ENCODE results near the gene PCIF1. TPM values are rescaled to one million over a fixed set of nuclear protein-coding genes. Genes with fewer than 3 reads are reported as not detected.

The PCIF1 gene
- total RNA-seq, 4 donors from 2014 or later = 10.4 to 36.8 (median 16.4) TPM

GRCh38 chr20:45934046-45934585 lies 367 bp upstream of the PCIF1 start:
- no peak for DNase-seq

DNA sequence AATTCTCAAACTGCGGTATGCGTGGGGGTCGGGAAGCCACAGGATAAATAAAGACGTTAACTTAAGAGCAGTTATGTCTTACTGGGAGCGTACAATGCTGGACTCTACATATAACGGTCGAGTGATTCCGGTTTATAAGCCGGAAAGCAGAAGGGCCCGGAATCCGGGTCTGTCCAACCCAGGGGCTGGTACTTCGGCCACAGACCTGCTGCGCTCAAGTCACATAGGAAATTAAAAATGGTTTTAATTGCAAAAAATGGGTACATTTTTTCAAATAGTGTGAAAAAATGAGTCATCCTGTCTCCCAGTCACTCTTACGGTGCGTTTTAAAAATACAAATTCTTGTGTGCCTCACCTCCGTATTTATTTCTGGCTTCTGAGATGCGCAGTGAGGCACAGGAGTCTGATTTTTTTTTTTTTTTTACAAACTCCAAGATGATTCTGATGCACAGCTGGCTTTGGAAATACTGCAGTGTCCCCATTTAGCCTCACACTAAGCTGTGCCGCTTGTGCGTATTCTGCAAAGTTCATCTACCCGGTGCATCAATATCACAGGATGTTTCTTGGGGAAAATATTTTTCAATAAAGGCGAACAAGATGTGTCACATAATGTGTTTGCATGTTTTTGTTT lies 1.0 kb downstream of the PCIF1 start:
- TF ChIP-seq POLR2A (IDR thresholded peaks at IDR 0.05) = no peak
- TF ChIP-seq, protein P1, sequence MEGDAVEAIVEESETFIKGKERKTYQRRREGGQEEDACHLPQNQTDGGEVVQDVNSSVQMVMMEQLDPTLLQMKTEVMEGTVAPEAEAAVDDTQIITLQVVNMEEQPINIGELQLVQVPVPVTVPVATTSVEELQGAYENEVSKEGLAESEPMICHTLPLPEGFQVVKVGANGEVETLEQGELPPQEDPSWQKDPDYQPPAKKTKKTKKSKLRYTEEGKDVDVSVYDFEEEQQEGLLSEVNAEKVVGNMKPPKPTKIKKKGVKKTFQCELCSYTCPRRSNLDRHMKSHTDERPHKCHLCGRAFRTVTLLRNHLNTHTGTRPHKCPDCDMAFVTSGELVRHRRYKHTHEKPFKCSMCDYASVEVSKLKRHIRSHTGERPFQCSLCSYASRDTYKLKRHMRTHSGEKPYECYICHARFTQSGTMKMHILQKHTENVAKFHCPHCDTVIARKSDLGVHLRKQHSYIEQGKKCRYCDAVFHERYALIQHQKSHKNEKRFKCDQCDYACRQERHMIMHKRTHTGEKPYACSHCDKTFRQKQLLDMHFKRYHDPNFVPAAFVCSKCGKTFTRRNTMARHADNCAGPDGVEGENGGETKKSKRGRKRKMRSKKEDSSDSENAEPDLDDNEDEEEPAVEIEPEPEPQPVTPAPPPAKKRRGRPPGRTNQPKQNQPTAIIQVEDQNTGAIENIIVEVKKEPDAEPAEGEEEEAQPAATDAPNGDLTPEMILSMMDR (IDR thresholded peaks at IDR 0.05) = no peak
- no peak for DNase-seq
- no peaks in the 10 kb centered on the region for H3K27me3 ChIP-seq
- peak overlapping the region; percentile 92 to 100 (median 100) for H3K27ac ChIP-seq
- peak overlapping the region; percentile 91 to 99 (median 97) for H3K4me3 ChIP-seq
- 8 to 10% methylated on average over 17 to 18 of the region's 21 CpGs for WGBS, 2 donors
- H3K9me3 ChIP-seq = no peaks in the 10 kb centered on the region
- peaks cover 16 to 61% (median 18%) of the 10 kb centered on the region in 3 donors for H3K4me1 ChIP-seq
- peaks cover 21 to 47% (median 31%) of the 10 kb centered on the region in 3 donors for H3K36me3 ChIP-seq
- intact Hi-C loops (cut with DNase I) = no loop called here

More at GRCh38 chr20:45934046-45934585, 367 bp upstream of the PCIF1 start:
- Histone ChIP-seq H3K27me3 (no peaks in the 10 kb centered on the region), H3K9me3 (no peaks in the 10 kb centered on the region), H3K4me3 (peak overlapping the region; percentile 91 to 99 (median 97)), H3K27ac (peak overlapping the region; percentile 100), H3K4me1 (peaks cover 12 to 47% (median 16%) of the 10 kb centered on the region in 3 donors), H3K36me3 (peaks cover 13 to 33% (median 17%) of the 10 kb centered on the region in 3 donors)
- intact Hi-C loops (cut with DNase I) = no loop called here
- TF ChIP-seq, protein P1 (IDR thresholded peaks at IDR 0.05) = no peak
- no peak for TF ChIP-seq POLR2A (IDR thresholded peaks at IDR 0.05)
- 0% methylated on average over 4 to 10 of the region's 34 CpGs for WGBS, 2 donors

DNA sequence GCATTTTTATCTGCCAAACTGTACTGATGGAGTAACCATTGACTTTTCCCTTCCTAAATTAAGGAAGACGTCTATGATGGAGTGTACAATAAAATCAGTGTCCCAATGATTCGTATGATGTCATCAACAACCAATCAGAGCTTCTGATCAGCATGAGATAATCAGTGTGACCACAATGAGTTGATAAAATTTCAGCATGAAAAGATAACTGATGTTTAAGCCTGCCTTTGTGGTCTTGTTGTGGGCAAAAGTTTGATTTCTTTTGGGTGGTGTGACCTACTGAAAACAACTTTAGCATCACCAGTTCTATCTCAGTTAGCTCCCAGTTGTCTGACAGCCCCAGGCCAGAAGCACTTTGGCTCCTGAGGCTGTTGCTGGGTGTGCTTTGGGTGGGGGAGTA lies 3.3 kb downstream of the PCIF1 start:
- no peak overlapping the region for H3K4me3 ChIP-seq
- intact Hi-C loops (cut with DNase I) = no loop called here
- H3K4me1 ChIP-seq = peaks cover 16 to 61% (median 18%) of the 10 kb centered on the region in 3 donors
- H3K27me3 ChIP-seq = no peaks in the 10 kb centered on the region
- DNase-seq = no peak
- H3K27ac ChIP-seq = no peak overlapping the region
- 65 to 83% methylated on average over 2 of the region's 2 CpGs for WGBS, 2 donors
- H3K9me3 ChIP-seq = no peaks in the 10 kb centered on the region
- H3K36me3 ChIP-seq = peaks cover 34 to 64% (median 47%) of the 10 kb centered on the region in 3 donors
- no peak for TF ChIP-seq POLR2A (IDR thresholded peaks at IDR 0.05)

GRCh38 chr20:45938727-45939438 lies 4.4 kb downstream of the PCIF1 start:
- no peak for DNase-seq
- Histone ChIP-seq H3K27ac (no peak overlapping the region), H3K4me3 (no peak overlapping the region), H3K36me3 (peaks cover 45 to 73% (median 58%) of the 10 kb centered on the region in 3 donors), H3K4me1 (peaks cover 8 to 59% (median 13%) of the 10 kb centered on the region in 3 donors), H3K27me3 (no peaks in the 10 kb centered on the region), H3K9me3 (no peaks in the 10 kb centered on the region)
- intact Hi-C loops (cut with DNase I) = no loop called here
- TF ChIP-seq POLR2A (IDR thresholded peaks at IDR 0.05) = no peak
- TF ChIP-seq, protein P1 (IDR thresholded peaks at IDR 0.05) = no peak
- WGBS, 2 donors = 83 to 86% methylated on average over 2 to 6 of the region's 13 CpGs

DNA sequence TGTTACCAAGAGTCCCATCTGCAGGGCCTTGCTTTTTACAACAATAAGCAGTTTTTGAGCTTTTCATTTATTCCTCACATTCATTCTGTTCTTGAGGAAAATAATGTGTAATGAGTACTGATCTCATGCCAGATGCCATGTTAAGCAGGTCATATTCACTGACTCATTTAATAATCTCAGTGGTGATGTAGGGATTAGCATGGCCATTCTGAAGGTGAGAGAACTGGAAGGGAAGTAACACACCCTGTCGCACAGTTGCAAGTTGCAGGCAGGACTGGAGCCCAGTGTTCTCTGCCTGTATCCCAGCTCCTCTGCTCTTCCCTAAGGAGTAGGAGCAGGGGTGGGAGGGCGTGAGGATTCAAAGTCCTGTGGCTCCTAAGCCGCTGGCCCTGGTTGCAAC lies 5.6 kb downstream of the PCIF1 start:
- WGBS, 2 donors = 40 to 80% methylated on average over 1 to 2 of the region's 3 CpGs
- no peak overlapping the region for H3K4me3 ChIP-seq
- H3K36me3 ChIP-seq = peaks cover 45 to 84% (median 65%) of the 10 kb centered on the region in 3 donors
- no peaks in the 10 kb centered on the region for H3K9me3 ChIP-seq
- intact Hi-C loops (cut with DNase I) = loop anchor here (10.0 kb wide), 1 partner anchor 45 kb away; the partner anchor contains the start of genes CTSA and NEURL2
- H3K4me1 ChIP-seq = peaks cover 13 to 70% (median 16%) of the 10 kb centered on the region in 3 donors
- H3K27ac ChIP-seq = no peak overlapping the region
- no peak for TF ChIP-seq POLR2A (IDR thresholded peaks at IDR 0.05)
- TF ChIP-seq, protein P1 (IDR thresholded peaks at IDR 0.05) = no peak
- H3K27me3 ChIP-seq = no peaks in the 10 kb centered on the region
- DNase-seq = no peak
